ENCODE measurements around the gene PEAK3. TPM values are rescaled to one million over a fixed set of nuclear protein-coding genes. Genes with fewer than 3 reads are reported as not detected.

PEAK3 gene
- total and polyA plus RNA-seq, 4 donors = 0.31 to 7.4 (median 3.8) TPM

DNA sequence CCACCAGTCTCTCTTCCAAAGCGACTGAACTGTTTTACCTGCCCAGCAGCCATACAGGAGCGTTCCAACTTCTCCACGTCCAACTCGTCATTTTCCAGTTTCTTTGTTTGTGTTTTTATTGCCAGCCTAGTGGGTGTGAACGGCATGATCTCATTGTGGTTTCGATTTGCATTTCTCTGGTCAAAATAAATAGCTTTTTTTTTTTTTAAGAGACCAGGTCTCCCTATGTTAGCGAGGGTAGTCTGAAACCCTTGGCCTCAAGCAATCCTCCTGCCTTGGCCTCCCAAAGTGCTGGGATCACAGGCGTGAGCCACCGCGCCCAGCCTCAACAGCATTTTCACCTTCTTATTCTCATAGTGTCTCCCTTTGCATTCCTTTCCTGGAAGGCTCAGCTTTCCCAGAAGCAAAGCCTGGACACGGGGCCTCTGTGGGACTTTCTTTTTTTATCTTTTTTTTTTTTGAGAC is 21.6 kb downstream of the PEAK3 start:
- DNase-seq (no peak), ATAC-seq (ENCODE audit: insufficient read depth, low FRiP score) (no peak)
- no peak overlapping the region for H3K27ac ChIP-seq (ENCODE audit: low read depth in 1 of 2, low read length in 1 of 2)
- no peaks in the 10 kb centered on the region for H3K36me3 ChIP-seq (ENCODE audit: control insufficient read depth in 4 of 4, insufficient read depth in 4 of 4, low read length in 4 of 4)
- no peaks in the 10 kb centered on the region for H3K27me3 ChIP-seq (ENCODE audit: control insufficient read depth in 3 of 3, insufficient read depth in 3 of 3, low read length in 2 of 3)
- H3K4me1 ChIP-seq (ENCODE audit: control insufficient read depth in 5 of 5, insufficient read depth in 5 of 5, low read length in 5 of 5) = peaks cover 0 to 2% (median 0%) of the 10 kb centered on the region in 5 donors
- no peaks in the 10 kb centered on the region for H3K9me3 ChIP-seq (ENCODE audit: control insufficient read depth in 4 of 4, insufficient read depth in 3 of 4, low read length in 3 of 4)
- H3K9ac ChIP-seq (ENCODE audit: insufficient read depth in 1 of 2, low read length in 2 of 2) = no peak overlapping the region
- 74 to 77% methylated on average over 11 of the region's 11 CpGs for WGBS, 2 donors
- TF ChIP-seq CTCF (IDR thresholded peaks at IDR 0.05; ENCODE audit: control extremely low read depth, extremely low read depth) = no peak
- no peak overlapping the region for H3K4me3 ChIP-seq

- WGBS, 2 donors = 86 to 88% methylated on average over 5 of the region's 5 CpGs
- Histone ChIP-seq H3K27ac (ENCODE audit: low read depth in 1 of 2, low read length in 1 of 2) (no peak overlapping the region), H3K36me3 (ENCODE audit: control insufficient read depth in 4 of 4, insufficient read depth in 4 of 4, low read length in 4 of 4) (no peaks in the 10 kb centered on the region), H3K9me3 (ENCODE audit: control insufficient read depth in 4 of 4, insufficient read depth in 3 of 4, low read length in 3 of 4) (no peaks in the 10 kb centered on the region), H3K4me1 (ENCODE audit: control insufficient read depth in 5 of 5, insufficient read depth in 5 of 5, low read length in 5 of 5) (peaks cover 0 to 2% (median 0%) of the 10 kb centered on the region in 5 donors), H3K9ac (ENCODE audit: insufficient read depth in 1 of 2, low read length in 2 of 2) (no peak overlapping the region), H3K4me3 (no peak overlapping the region), H3K27me3 (ENCODE audit: control insufficient read depth in 3 of 3, insufficient read depth in 3 of 3, low read length in 2 of 3) (no peaks in the 10 kb centered on the region)
- TF ChIP-seq CTCF (IDR thresholded peaks at IDR 0.05; ENCODE audit: control extremely low read depth, extremely low read depth) = no peak
- DNase-seq (no peak), ATAC-seq (ENCODE audit: insufficient read depth, low FRiP score) (no peak)
Measured at GRCh38 chr19:2259336-2259735, 22.6 kb downstream of the PEAK3 start.

DNA sequence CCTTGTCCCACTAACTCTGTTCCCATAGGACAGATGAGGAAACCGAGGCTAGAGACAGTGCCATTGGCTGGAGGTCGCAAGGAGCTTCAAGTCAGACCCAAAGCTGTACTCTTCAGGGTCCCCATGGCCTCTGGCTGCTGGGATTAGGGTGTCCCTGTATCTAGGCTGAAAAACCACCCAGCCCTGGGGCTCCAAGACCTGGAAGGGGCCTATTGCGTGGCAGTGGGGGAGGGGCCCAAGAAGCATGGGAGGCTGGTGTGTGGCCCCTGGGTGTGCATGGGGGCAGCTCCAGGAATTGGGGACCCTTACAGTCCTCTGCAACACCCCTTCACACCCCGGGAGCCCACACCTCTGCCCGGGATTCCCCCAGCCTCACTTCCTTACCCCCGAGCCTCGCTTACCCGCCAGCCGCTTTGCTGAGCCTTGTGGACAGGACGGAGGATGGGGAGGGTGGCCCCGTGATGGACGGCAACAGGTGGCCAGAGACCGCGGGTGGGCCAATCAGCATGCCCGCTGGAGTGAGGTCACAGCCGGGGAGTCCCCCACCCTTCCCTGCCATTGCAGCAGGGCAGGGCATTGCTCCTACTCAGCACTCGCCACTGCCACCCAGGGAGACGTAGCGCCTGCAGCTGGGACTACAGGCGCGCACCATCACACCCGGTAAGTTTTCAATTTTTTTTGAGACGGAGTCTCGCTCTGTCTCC is 25.8 kb downstream of the PEAK3 start, which contains the start of gene JSRP1:
Gene JSRP1, minus strand, starts transcription at position 436 of the 704 bp plus-strand sequence. CDS start 1,103 bp downstream, outside the sequence.
- 70 to 72% methylated on average over 24 of the region's 24 CpGs for WGBS, 2 donors
- TF ChIP-seq CTCF (IDR thresholded peaks at IDR 0.05; ENCODE audit: control extremely low read depth, extremely low read depth) = no peak
- DNase-seq = no peak
- Histone ChIP-seq H3K27me3 (ENCODE audit: control insufficient read depth in 3 of 3, insufficient read depth in 3 of 3, low read length in 2 of 3) (peaks cover 4 to 24% (median 9%) of the 10 kb centered on the region in 3 donors), H3K36me3 (ENCODE audit: control insufficient read depth in 4 of 4, insufficient read depth in 4 of 4, low read length in 4 of 4) (no peaks in the 10 kb centered on the region), H3K27ac (ENCODE audit: low read depth in 1 of 2, low read length in 1 of 2) (no peak within 1 kb of the TSS), H3K9me3 (ENCODE audit: control insufficient read depth in 4 of 4, insufficient read depth in 3 of 4, low read length in 3 of 4) (no peaks in the 10 kb centered on the region), H3K4me3 (no peak within 1 kb of the TSS), H3K9ac (ENCODE audit: insufficient read depth in 1 of 2, low read length in 2 of 2) (no peak within 1 kb of the TSS), H3K4me1 (ENCODE audit: control insufficient read depth in 5 of 5, insufficient read depth in 5 of 5, low read length in 5 of 5) (peaks cover 0 to 28% (median 0%) of the 10 kb centered on the region in 5 donors)
- no peak for ATAC-seq (ENCODE audit: insufficient read depth, low FRiP score)
